Cardiac fibroblast (primary cell): Measurements from ENCODE around the gene DOCK4.

Experiments used
- DNase-seq, 2 donors: peaks; one replicate each; pipeline versions ENCODE4 v3.0.0 to v3.0.0-alpha.2; 2010; ENCODE audit warnings: low read depth in 2 of 2
- H3K4me3 ChIP-seq, 2 donors: replicated peaks in 1 of 2; 1 replicate in 1 of 2; 2 replicates in 1 of 2; pipeline ENCODE4 v1.5.1; 2011; ENCODE audit warnings: low read depth in 2 of 2, low read length in 2 of 2, mild to moderate bottlenecking in 2 of 2, moderate library complexity in 1 of 2
- TF ChIP-seq, protein P1 (sequence below): IDR thresholded peaks from one replicate; pipeline ENCODE4 v1.5.1; 2011; ENCODE audit warnings: low read depth, mild to moderate bottlenecking, low read length, inconsistent platforms

Gene DOCK4

DNA sequence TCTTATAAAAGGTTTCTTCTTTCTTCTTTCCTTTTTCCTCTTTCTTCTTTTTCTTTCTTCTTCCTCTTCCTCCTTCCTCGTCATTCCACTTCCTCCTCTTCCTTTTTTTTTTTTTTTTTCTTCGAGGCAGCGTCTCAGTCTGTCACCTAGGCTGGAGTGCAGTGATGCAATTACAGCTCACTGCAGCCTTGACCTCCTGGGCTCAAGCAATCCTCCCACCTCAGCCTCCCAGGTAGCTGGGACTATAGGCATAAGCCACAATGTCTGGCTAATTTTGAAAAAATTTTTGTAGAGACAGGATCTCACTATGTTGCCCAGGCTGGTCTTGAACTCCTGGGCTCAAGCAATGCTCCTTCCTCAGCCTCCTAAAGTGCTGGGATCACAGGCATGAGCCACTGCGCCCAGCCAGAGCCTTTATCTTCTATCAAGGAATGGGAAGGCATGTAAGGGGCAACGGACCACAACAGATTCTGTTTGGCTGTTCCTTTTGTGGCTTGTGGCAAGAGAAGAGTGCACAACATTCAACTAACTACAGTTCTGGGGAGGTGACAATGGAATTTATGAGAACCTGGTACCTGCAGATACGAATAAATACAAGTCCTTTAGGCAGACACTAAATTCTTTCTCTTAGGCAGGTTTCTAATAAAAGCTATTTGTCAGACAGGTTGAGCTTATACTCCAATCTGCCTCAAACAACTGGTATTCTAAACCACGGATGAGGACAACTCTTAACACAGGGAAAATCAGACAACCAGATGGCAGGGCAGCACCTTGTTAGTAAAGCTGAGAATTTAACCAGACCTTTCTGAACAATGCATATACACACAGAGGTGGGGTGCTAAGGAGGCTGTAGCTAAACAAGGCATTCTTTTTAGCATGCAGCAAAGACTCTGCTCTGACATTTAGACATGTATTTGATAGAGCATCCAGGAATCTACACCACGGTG lies 100.3 kb downstream of the DOCK4 start:
- DNase-seq: no peak
- no peak overlapping the region for H3K4me3 ChIP-seq
- TF ChIP-seq, protein P1, sequence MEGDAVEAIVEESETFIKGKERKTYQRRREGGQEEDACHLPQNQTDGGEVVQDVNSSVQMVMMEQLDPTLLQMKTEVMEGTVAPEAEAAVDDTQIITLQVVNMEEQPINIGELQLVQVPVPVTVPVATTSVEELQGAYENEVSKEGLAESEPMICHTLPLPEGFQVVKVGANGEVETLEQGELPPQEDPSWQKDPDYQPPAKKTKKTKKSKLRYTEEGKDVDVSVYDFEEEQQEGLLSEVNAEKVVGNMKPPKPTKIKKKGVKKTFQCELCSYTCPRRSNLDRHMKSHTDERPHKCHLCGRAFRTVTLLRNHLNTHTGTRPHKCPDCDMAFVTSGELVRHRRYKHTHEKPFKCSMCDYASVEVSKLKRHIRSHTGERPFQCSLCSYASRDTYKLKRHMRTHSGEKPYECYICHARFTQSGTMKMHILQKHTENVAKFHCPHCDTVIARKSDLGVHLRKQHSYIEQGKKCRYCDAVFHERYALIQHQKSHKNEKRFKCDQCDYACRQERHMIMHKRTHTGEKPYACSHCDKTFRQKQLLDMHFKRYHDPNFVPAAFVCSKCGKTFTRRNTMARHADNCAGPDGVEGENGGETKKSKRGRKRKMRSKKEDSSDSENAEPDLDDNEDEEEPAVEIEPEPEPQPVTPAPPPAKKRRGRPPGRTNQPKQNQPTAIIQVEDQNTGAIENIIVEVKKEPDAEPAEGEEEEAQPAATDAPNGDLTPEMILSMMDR: no peak

DNA sequence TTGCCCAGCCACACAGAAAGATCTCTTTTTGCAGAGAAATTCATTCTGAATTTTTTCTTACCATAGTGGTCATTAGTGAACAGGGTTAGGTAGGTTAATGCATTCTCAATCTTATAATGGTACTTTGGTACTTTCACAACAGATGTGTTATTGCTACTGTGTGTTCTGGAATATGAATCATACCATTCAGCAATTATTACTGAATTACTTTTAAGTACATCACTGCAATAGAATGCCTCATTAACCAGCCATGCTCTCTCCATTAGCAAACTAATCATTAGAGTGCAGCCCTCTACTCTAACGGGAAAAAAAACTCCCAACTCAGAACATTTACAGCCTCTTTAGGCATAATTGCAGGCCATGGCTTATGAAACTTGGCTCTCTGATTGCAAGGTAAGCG lies 102.1 kb downstream of the DOCK4 start:
- H3K4me3 ChIP-seq: no peak overlapping the region
- TF ChIP-seq, protein P1: no peak
- peak in 1 of 2 donors; percentile 36 for DNase-seq

DNA sequence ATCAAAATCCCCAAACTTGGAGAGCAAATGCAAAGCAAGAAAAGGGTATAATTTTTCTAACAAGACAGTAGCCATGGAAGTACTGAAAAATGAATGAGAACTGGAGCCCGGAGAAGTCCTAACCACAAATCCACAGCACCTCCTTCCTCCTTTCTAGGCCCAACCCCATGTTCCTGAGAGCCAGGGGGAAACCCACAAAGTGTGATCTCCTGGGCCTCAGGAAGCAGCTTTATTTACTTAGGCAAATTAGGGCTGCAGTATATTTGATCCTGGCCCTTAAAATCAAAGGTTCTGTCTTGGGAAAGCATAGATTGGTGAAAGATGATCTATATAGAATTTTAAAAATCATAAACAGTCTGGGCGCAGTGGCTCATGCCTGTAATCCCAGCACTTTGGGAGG lies 103.0 kb downstream of the DOCK4 start:
- TF ChIP-seq, protein P1: no peak
- DNase-seq: peak; percentile 33 to 89
- no peak overlapping the region for H3K4me3 ChIP-seq

DNA sequence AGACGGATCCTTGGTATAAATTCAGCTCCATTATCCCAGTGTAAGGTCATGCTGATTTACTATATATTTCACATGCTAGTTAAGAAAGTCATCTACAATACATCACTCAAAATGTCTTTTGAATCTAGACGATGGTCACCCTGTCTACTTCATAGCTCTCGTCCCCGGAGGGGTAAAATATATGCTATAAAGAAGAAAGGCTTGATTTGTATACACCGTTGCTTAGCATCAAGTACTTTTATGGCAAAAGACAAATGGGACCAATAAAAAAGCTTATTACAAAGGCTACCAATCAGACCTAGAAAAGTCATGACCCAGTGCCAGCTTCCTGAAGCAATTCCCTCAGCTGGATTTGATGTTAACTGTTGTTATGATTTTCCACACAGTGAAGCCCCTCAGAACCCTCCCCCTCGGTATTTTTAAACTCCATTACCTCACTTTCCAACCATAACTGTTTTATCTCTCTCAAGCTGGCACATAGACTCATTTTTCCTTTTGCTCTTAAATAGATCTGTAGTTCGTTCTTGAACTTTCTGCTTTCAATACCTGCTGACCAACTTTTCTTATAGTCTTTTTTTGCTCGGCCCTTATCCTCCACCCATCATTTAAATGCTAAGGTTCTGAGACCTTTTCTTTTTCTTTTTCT lies 104.9 kb downstream of the DOCK4 start:
- H3K4me3 ChIP-seq: no peak overlapping the region
- DNase-seq: no peak
- TF ChIP-seq, protein P1: no peak

DNA sequence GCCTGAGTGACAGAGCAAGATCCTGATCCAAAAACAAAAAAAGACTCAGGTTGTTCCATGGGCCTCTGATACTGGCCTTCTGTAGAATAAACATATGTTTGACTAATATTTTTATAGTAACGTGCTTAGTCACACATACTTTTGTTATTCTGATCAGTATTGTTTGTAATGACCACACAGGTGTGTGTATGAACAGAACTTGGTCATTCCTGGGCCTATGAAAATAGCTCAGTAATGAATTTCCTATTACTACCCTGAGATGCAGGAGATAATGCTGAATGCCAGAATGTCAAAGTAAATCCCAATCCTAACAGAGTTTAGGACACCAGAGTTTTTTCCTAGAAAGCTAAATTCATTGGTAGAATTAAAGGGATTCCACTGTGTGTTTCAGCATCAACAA lies 108.7 kb downstream of the DOCK4 start:
- TF ChIP-seq, protein P1: no peak
- no peak overlapping the region for H3K4me3 ChIP-seq
- no peak for DNase-seq

DNA sequence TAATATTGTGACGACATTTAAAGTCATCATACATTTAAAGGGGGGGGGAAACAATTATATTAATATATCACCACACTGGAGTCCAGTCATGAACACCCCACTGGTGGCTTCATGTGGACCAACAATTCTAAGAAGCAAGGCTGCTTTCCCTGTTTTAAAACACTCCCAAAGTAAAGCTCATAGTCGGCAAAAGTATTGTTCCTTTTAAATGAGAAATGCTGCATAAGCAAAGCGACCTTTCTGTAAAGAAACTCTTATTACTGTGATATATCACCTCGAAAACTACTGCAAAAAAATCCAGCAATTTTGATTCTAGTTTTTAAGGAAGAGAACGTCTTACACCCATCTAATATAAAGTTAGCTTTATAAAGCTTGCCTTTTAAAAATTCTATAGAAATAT lies 112.8 kb downstream of the DOCK4 start:
- DNase-seq: no peak
- H3K4me3 ChIP-seq: no peak overlapping the region
- TF ChIP-seq, protein P1: no peak
